Hepatocyte (in vitro differentiated cells): ENCODE results near the gene AKR1C1.
"Not testable (repeated sequence)": the region's sequence is repeated elsewhere in the genome, so short reads cannot be mapped to it uniquely, and the experiment has no call there.

ENCODE experiments used
- EZH2 ChIP-seq: fragments of 200-600 bp; sonication (generic); IDR thresholded peaks from 2 replicates; pipeline ENCODE4 v1.6.1; 2016; ENCODE audit warnings: antibody characterized with exemption, mild to moderate bottlenecking, borderline replicate concordance
- EZH2phosphoT487 ChIP-seq: fragments of 200-600 bp; sonication (generic); IDR thresholded peaks from one replicate; pipeline ENCODE4 v1.6.1; 2018; ENCODE audit warnings: antibody characterized with exemption, mild to moderate bottlenecking, low read depth, moderate library complexity; ENCODE audit not compliant: unreplicated experiment, severe bottlenecking
- TF ChIP-seq, protein P1 (sequence below): fragments of 200-600 bp; sonication (generic); IDR thresholded peaks from 2 replicates; pipeline ENCODE4 v1.5.1; 2016; ENCODE audit warnings: antibody characterized with exemption, mild to moderate bottlenecking; ENCODE audit not compliant: poor library complexity

DNA sequence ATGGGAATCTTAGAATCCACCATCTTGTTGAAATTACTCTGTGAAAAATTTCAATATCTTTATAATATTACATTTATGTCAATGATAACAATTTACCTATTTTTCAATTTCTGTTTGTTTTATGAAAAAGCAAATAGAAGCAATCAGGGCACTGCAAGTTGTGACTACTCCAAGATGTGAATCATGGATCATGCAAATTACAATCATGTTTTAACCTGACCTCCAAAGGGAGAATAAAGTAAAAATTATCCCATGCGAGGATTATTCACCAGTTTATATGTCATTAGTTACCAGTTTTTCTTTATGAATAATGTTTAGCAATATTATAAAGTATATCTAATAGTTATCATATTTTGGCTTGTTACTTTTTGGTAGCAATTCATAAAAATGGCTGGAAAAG lies 907 bp upstream of the AKR1C1 start:
- TF ChIP-seq, protein P1, sequence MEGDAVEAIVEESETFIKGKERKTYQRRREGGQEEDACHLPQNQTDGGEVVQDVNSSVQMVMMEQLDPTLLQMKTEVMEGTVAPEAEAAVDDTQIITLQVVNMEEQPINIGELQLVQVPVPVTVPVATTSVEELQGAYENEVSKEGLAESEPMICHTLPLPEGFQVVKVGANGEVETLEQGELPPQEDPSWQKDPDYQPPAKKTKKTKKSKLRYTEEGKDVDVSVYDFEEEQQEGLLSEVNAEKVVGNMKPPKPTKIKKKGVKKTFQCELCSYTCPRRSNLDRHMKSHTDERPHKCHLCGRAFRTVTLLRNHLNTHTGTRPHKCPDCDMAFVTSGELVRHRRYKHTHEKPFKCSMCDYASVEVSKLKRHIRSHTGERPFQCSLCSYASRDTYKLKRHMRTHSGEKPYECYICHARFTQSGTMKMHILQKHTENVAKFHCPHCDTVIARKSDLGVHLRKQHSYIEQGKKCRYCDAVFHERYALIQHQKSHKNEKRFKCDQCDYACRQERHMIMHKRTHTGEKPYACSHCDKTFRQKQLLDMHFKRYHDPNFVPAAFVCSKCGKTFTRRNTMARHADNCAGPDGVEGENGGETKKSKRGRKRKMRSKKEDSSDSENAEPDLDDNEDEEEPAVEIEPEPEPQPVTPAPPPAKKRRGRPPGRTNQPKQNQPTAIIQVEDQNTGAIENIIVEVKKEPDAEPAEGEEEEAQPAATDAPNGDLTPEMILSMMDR: not testable (repeated sequence)
- TF ChIP-seq EZH2, EZH2phosphoT487: not testable (repeated sequence)
